ENCODE results near the gene UST.

GRCh38 chr6:149084808-149085556, 338.2 kb downstream of the UST start:
- no peak for TF ChIP-seq CTCF (IDR thresholded peaks at IDR 0.05)
- TF ChIP-seq POLR2A (IDR thresholded peaks at IDR 0.05), result no peak

Data from right lobe of liver (tissue), 4 donors.